ENCODE data around the gene HPN.

HPN gene

GRCh38 chr19:35106291-35106583 is 64.7 kb downstream of the HPN start:
- TF ChIP-seq CTCF (conservative IDR thresholded peaks at IDR 0.05; ENCODE audit: low read depth), result no peak
- peak overlapping the region; percentile 41 for H3K27ac ChIP-seq
- no peak for DNase-seq (ENCODE audit: low spot score)
- ChIA-PET POLR2A (ENCODE audit: low non-redundant PET) (no interaction called here), CTCF (no interaction called here)

- peak overlapping the region; percentile 86 for H3K27ac ChIP-seq
- DNase-seq (ENCODE audit: low spot score), result no peak
- no peak for TF ChIP-seq CTCF (conservative IDR thresholded peaks at IDR 0.05; ENCODE audit: low read depth)
- CTCF ChIA-PET, result no interaction called here
- POLR2A ChIA-PET (ENCODE audit: low non-redundant PET), result no interaction called here
Observed at GRCh38 chr19:35106898-35107541, 65.5 kb downstream of the HPN start.

- ChIA-PET CTCF (no interaction called here), POLR2A (ENCODE audit: low non-redundant PET) (no interaction called here)
- DNase-seq (ENCODE audit: low spot score), result peak; percentile 79
- H3K27ac ChIP-seq, result peak overlapping the region; percentile 86
- TF ChIP-seq CTCF (conservative IDR thresholded peaks at IDR 0.05; ENCODE audit: low read depth), result no peak
Observed at GRCh38 chr19:35107545-35107944, 66.0 kb downstream of the HPN start.

GRCh38 chr19:35108730-35109129 is 67.2 kb downstream of the HPN start:
- DNase-seq (ENCODE audit: low spot score), result no peak
- ChIA-PET CTCF (interaction anchor here (0.6 kb wide), 1 partner anchor 19 kb away, joined by 3 read pairs; no protein-coding TSS in a partner anchor), POLR2A (ENCODE audit: low non-redundant PET) (no interaction called here)
- TF ChIP-seq CTCF (conservative IDR thresholded peaks at IDR 0.05; ENCODE audit: low read depth), result no peak
- peak overlapping the region; percentile 86 for H3K27ac ChIP-seq

GRCh38 chr19:35109395-35110112 is 68.0 kb downstream of the HPN start:
- POLR2A ChIA-PET (ENCODE audit: low non-redundant PET), result no interaction called here
- CTCF ChIA-PET, result no interaction called here
- no peak for TF ChIP-seq CTCF (conservative IDR thresholded peaks at IDR 0.05; ENCODE audit: low read depth)
- H3K27ac ChIP-seq, result peak overlapping the region; percentile 86
- peak; percentile 62 for DNase-seq (ENCODE audit: low spot score)

- ChIA-PET POLR2A (ENCODE audit: low non-redundant PET) (interaction anchor here (0.6 kb wide), 1 partner anchor 43 kb away, joined by 4 read pairs; no protein-coding TSS in a partner anchor), CTCF (interaction anchor here (0.7 to 0.8 kb wide), 2 partner anchors 14 to 44 kb away, joined by 3 to 6 read pairs; no protein-coding TSS in a partner anchor)
- H3K27ac ChIP-seq, result peak overlapping the region; percentile 86
- no peak for DNase-seq (ENCODE audit: low spot score)
- TF ChIP-seq CTCF (conservative IDR thresholded peaks at IDR 0.05; ENCODE audit: low read depth), result no peak
Observed at GRCh38 chr19:35110974-35111373, 69.5 kb downstream of the HPN start.
